NCI-H1092 (cell line): ENCODE measurements around the gene TRIM9.
"Not testable (repeated sequence)": the region's sequence is repeated elsewhere in the genome, so short reads cannot be mapped to it uniquely, and the experiment has no call there.

Source experiments
- DNase-seq: peaks from one replicate; lab custom pipeline; 2025; lab: John Stamatoyannopoulos, UW

The TRIM9 gene

GRCh38 chr14:51004352-51004800 is 90.5 kb downstream of the TRIM9 start:
- no peak for DNase-seq

GRCh38 chr14:51002406-51002999 is 92.4 kb downstream of the TRIM9 start:
- no peak for DNase-seq

- no peak for DNase-seq
Measured at GRCh38 chr14:51000566-51000965, 94.3 kb downstream of the TRIM9 start.

DNA sequence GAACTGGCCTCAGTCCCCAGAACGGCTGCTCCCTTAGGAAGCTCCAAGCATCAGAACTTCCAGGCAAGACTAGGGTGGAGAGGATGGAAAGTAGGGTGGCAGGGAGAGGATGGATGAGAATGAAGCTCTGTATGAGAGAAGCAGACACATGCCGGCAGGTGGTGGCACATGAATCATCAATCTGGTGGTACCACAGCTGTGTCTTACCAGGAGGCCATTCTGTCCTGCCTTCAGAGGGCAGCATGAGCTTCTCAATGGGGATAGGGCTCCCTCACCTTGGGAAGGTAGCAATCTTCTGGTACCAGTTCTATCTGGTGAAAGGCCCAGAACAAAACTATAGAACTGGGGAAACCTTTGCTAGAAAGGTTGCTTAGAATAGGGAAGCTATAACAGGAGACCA is 95.2 kb downstream of the TRIM9 start:
- no peak for DNase-seq

GRCh38 chr14:50998612-50999011 is 96.3 kb downstream of the TRIM9 start:
- no peak for DNase-seq

GRCh38 chr14:50997712-50998111 is 97.2 kb downstream of the TRIM9 start:
- DNase-seq = no peak

DNA sequence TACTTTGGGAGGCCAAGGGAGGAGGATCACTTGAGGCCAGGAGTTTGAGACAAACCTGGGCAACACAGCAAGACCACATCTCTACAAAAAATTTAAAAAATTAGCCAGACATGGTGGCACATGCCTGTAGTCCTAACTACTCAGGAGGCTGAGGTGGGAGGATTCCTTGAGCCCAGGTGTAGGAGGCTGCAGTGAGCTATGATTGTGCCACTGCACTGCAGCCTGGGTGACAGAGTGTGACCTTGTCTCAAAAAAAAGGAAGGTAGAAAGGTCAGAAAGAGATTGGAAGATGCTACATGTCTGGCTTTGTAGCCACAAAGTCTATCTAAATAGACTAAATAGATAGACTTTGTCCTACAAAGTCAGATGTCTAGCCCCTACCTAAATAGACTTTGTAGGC is 100.7 kb downstream of the TRIM9 start:
- DNase-seq = not testable (repeated sequence)

DNA sequence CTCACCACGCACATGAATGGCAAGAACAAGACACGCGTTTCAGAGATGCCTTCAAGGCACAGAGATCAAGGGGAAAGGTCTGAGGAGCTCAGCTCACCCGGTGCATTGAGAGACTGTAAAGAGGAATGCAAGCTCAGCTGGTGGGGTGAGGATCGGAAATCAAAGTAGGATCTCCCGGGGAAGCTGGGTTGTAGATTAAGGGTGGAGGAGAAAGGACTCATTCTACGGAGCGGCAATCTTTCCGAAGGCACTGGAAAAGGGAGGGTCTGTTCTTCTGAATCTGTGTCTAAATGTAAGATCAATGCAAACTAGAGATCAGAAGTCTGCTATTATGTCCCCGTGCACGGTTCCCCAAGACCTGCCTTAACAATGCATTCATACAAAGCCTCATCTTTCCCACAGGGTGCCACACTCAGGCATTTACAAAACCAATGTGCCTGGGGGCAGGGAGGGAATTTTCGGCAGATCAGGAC is 109.0 kb downstream of the TRIM9 start:
- DNase-seq = no peak

DNA sequence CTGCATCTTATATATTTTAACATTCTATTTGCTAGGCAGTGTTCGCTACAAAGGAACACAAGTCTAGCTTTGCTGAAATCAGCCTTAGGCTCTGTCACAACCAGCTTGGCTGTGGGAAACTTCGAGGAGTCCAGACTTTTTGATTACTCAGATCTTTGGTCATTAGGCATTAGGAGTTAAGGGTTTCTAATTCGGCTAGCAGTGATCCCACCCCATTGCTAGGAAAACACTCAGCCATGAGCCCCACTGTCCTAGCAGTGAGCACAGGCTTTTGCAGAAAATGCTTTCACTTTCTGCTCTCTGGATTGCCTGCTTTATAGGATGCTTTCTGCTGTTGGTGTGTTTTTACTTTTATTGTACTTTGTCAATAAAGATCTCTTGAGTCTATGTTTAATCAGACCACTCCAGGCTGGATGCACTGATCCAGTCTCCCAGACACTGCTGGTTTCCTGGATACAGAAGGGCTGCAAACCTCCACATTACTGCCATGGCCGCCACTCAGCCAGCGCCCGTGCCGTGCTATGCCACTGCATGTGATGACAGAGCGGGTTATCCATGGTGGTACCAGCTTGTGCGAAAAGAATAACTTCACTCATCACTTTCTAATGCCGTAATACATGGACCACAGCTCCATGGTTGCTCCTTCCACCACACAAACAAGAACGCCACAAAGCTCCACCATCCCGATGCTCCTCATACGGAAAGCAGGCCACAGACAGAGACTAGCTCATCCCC is 109.6 kb downstream of the TRIM9 start:
- DNase-seq = no peak

- no peak for DNase-seq
Measured at GRCh38 chr14:50984036-50984710, 110.7 kb downstream of the TRIM9 start.

GRCh38 chr14:50979941-50980850 is 114.7 kb downstream of the TRIM9 start:
- DNase-seq = no peak

DNA sequence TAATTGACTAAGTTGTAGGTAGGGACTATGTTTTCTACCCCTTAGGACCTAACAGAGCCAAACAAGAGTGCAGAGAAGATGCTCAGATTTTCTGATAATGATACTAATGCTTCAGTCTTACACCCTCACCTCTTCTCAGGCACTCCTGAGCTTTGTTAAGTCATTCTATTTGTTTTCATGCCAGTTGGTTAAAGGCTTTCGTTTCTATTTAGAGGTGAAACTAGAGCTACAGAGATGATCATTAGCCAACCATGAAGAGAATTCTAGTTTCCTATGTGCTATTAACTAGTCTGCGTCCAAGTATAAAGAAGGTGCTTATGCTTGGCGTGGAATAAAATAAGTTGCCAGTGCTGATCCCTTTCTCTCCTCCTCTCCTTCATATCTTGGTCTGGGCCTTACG is 116.0 kb downstream of the TRIM9 start:
- no peak for DNase-seq

- DNase-seq = no peak
Measured at GRCh38 chr14:50978529-50978871, 116.4 kb downstream of the TRIM9 start.

DNA sequence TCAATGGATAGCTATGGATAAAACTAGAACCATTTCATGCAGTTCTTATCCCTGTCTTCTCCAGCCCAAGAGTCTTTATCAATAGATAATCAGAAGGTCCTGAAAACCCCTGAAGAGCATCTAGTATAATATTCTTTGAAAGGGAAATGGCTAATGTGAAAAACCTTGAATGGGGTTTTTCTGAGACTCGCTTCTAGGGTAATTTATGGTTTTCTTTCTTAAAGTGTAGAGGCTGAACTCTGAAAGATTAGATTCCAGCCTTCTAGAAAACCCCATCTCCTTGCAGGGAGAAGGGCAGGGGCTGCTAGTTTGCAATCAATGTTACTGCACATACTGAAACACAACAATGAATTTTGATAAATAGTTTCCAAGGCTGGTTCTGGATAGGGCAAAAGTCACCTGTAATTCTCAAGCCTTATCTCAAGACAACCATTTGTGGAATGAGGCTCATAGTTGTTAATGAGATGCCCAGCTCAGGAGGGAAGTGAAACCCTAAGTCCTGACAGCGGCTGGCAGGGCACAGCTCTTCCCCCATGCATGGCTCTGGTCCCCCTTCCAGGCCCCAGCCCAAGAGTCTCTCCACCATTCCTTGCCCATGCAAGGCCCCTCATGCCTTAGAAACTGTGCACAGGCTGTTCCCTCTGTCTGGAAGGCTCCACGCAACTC is 116.9 kb downstream of the TRIM9 start:
- no peak for DNase-seq

GRCh38 chr14:50974118-50974517 is 120.8 kb downstream of the TRIM9 start:
- DNase-seq = no peak

DNA sequence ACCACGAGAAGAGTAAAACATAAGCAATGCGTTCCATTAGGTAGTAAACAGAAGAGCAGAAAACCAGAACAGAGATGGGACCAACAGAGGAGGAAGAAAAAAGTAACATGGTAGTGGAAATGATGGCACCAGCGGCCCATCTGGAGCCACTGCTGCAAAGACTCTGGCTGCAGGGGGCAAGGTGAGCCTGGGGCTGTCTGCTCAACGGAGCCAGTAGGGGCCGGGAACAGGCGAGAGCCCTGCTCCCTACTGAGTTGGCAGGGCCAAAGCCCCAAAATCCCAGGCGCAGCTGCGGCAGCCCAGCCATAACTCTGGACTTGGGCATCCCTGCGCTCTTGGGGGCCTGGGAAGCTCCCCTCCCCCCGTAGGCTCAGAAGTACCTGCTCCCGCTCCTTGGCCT is 122.2 kb downstream of the TRIM9 start:
- DNase-seq = no peak

DNA sequence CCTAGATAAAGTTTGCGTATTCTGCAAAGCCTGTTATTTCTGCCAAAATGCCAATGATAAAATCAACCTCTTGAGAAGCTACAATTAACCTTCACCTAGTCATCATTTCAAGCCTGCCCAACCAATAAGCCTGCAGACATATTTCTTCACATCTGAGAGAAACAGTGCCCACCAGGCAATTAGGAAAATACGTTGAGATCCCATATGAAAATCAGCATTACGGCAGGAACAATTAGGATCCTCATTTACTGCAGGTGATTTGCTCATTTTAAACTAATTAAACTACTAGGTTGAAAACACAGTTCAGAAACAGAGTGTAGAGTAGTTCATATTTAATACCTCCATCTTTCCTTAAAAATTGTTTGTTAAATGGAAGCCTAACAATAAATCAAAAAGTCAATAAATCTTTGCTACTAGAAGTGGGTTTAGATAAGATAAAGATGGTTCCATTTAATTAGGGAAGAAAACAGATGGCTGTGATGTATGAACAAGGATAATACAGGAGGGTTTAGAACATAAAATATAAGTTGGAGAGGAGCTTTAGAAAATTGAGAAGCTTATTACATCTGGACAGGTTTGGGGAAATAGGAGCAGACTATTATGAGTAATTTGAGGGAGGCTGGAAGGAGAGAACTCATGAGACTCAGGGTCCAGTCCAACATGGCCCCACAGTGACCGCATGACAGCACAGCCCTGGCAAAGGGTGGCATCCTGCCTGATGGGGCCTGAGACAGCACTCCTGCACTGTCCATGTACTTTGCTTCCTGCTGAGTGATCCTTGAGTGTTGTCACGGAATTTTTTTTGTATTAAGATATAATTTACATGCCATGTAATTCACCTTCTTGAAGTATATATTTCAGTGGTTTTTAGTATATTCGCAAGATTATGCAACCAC is 123.8 kb downstream of the TRIM9 start:
- no peak for DNase-seq

DNA sequence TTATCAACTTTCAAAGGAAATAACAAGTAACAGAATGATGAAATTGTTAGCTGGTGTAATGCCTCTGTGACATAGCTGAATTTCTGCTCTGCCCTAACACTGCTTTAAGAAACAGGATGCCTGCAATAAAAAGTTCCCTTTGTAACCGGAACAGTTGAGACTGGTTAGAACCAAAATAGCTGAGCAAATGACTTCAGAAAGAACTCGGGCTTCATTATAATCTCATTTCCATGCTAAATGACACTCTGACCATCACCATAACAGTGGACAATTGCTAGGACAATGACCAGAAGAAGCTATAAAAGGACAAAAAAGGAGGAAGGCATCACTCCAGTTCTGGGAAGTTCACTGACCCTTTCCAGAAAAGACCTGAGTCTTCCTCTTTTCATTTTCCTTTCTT is 127.1 kb downstream of the TRIM9 start:
- DNase-seq = no peak

DNA sequence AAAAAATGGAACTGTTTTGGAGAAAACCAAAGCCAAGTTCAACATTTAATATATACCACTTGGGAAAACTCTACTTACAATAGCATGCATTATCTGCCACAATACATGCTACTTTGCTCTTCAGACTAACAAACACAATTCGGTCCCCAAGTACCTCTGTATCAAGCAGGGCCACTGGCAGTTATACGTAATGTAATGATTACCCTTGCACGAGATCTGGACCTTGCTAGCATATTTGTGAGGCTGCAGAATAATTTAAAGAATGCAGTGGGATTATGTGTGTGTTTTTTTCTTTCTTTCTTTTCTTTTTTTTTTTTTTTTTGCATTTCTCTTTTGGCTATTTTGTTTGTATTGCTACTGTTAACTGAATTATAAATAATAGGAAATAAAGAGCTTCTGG is 127.8 kb downstream of the TRIM9 start:
- no peak for DNase-seq

DNA sequence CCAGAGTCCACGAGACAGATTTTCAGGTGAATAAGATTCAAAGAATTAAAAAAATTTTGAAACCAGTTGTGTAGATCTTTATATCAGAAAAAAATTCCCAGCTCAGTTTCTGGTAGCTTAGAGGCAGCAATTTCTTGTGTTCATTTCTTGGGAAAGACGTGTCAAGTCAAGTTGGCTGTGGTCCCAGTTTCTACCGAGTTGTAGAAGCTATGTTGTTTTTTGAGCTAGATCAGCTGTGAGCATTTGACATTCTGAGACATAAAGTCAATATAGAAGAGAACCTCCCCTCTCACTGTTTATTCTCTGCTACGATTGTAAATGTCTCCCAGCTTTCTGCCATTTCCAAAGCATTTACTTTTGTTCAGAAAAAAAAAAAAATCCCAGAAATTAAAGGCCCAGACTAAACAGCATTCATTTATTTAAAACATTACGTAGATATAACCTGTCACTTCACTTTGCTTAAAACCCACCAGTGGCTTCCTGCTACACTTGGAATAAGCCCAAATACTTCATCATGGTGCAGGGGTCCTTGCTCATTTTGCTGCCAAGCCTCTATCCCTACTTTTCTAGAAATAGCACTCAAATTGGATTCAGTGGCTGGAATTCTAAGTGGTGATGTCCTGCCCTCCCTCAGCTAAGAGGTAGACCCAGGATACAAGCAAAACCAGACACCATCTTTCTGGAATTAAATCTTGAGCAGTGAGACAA is 130.1 kb downstream of the TRIM9 start:
- no peak for DNase-seq
